NCI-H226 (cell line): Measurements from ENCODE around the gene MAML2.

Experiments used
- DNase-seq: peaks from one replicate; pipeline ENCODE4 v3.0.0-alpha.2; 2015

MAML2 gene

DNA sequence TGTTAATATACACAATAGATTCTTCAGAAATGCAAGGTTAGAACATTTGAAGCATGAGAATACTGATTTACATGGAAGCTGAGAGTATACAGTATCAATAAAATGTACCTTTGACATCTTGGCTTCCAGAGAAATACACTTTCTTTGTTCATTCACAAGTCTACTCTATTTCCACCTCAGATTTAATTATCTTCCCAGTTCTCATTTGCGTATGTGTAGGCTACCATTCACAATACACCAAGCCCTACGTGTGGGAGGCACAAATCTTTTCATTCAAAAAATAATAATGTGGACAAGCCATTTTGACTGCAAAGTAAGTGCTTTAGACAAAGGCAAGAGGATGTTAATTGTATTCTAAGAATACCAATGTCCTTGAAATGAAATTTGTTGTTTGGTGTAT is 286.4 kb downstream of the MAML2 start:
- no peak for DNase-seq

- DNase-seq, result peak; percentile 66
These were observed 287.1 kb downstream of the MAML2 start for GRCh38 chr11:96055706-96056387.

DNA sequence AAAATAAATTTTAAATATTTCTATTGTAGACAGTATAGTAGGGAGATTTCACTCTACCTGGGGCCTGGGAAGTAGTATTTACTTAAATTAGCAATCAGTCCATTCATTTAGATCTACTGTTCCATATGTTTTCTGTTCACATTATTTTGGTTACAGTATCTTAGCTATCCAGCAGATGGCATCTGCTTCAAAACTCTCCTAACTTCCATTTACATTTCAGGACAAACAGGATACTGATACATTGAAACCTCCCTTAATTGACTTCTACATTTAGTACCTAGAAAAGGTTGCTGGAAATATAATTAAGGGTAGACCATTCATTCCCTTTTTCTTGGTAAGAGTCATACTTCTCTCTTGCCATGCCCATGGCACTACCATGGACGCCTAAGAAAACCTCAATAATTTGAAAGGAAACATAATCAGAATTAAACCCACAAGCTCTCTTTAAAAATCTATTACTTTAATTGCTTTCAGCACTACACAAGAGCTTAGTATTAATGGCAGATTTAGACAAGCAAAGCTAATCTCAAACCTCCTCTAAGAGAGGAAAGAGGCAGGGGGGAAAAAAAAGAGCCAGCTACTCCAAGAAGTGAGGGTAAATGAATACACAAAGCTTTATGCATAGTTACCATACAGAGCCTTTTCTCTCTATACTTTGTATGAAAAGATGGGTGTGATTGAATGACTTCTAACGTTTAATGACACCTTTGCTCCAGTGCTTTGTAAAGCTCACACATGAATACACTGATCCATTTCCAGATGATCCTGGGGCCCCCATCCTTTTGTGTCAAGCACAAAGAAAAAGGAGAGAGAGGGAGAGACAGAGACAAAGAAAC is 287.9 kb downstream of the MAML2 start:
- no peak for DNase-seq

- DNase-seq, result peak; percentile 47
These were observed 289.9 kb downstream of the MAML2 start for GRCh38 chr11:96052921-96053651.

DNA sequence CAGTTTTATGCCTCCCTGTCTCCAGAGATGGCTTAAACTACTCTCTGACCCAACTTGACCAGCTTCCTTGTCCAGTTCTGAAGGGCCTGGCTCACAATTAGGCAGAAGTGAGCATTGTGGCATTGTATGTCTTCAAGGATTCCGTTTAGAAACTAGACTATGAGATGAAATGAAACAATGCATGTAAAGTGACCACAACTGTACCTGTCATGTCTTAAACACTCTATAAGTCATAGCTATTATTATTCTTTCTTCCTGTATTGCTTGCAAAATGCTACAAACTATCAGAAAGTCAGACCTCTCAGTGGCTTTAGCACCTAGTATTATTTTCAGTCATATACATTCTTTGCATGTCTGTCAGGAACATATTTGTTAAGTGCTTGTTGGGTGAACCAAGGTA is 291.2 kb downstream of the MAML2 start:
- DNase-seq, result no peak

DNA sequence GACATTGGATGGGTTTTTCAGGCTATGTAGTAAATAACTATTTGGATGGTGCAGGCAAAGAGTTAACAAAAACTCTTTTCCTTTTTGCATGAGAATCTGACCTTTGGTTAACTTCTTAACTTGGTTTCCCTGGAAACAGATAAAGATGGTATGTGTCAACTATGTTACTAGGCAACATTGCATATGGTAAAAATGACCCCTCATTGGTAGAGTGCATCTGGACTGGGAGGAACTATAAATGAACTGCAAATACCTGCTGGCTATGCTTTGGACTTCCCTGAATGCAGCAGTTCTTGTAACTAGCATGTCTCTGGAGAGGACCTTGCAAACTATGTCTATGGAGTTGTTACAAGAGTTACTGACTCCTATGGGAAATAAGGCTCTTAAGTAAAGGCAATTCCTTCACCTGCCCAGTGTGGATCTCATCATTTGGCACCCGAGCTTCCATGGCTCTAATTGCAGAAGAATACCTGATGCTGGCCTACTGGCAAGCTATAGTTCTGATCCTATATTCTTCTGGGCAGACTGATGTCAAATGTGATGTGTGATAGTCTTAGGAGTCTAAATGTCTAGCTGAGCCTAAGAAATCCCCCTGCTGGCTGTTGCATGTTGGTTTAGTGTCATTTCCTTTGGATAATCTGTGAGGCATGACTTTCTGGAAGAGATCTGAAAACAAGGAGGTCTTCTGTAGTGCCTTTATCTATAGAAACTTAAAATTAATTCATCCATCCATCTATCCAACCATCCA is 292.4 kb downstream of the MAML2 start:
- DNase-seq, result peak; percentile 80

GRCh38 chr11:96049426-96049825 is 293.6 kb downstream of the MAML2 start:
- peak; percentile 44 for DNase-seq

DNA sequence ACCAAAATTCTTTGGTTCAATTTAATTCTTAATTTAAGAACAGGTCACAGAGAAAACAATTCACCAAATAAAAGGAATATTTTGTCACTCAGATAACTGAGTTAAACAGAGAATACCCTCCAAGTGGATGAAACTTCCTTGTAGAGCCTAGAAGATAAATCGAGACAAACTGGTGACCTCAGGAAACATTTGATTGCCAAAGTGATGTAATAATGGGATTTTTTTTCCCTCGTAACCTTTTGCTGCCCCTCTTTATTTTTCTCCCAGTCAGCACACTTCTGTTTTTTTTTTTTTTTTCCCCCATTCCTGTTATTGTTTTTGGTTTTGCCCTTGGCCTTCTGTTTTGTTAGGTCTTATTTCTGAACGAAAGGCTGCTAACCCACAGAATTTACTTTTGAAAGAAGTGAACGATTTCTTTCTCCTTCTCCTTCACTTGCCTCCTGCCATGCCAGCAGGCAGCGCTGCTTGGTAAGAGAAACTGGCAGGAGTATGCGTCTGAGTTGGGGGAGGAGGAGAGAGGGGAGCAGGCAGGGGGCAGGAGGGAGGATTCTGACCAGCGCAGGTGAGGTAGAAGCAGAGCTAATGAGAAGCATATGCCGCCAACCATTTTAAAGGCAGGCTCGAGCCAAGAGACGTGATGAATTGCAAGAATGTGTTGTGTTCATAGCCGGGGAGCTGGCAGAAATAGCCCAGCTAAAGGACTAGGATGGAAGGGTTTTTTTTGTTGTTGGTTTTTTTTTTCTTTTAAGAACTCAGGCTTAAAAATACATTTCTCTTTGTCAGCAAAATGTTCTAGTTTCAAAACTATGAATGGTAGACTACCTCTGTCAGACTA is 297.2 kb downstream of the MAML2 start:
- DNase-seq, result peak; percentile 31

- DNase-seq, result no peak
These were observed 298.2 kb downstream of the MAML2 start for GRCh38 chr11:96044747-96045146.

GRCh38 chr11:96044311-96044710 is 298.7 kb downstream of the MAML2 start:
- no peak for DNase-seq

- no peak for DNase-seq
These were observed 299.7 kb downstream of the MAML2 start for GRCh38 chr11:96043291-96043690.

GRCh38 chr11:96038046-96038445 is 304.9 kb downstream of the MAML2 start:
- no peak for DNase-seq

- no peak for DNase-seq
These were observed 305.5 kb downstream of the MAML2 start for GRCh38 chr11:96037405-96037949.

DNA sequence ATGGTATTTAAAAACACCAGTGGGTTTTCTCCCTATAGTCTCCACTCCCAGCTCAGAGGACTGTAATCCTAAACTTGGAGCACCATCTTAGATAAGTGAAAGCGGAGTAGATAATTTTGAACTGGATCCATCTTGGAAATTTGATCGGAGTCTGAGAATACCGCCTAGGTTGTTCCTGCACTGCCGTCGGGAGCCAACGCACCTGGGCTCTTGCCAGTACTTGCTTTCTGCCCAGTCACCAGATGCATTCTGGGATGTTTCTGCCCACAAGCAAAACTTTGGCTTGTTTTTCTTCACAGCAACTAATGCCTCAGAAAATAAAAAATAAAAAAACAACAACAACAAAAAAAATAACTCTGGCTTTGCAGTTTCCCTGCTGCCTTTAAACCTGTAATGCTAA is 306.1 kb downstream of the MAML2 start:
- no peak for DNase-seq

GRCh38 chr11:96035740-96036078 is 307.3 kb downstream of the MAML2 start:
- no peak for DNase-seq

DNA sequence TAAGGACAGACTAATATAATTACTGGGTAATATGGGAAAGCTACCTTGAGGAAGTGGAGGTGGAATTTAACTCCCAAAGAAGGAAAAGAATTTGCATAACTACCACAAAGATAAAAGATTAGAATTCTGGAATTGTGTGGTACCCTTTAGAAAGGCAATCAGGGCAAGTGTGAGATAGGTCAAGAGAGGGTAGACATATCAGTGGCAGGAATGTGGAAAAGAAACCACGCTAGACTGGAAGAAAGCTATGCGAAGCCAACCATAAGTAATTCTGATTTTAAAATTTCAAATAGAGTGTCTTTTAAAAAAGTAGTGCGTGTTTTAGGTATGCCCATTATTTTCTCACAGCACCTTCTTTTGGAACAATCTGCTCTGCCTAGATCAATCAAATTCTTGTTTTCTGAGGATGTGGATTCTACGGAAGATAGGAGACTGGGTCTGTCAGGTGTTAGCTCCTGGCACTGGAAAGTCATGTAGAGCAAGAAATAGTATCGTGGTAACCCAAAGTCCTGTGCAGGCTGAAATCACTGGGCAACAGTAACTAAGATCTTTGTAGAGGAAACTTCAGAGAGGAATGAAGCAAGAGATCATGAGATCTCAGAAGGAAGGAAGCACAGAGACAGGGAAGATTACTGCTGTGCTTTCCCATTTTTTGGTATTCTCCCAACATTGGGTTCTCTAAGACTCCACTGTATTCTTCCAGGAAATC is 307.8 kb downstream of the MAML2 start:
- peak; percentile 47 for DNase-seq

- no peak for DNase-seq
These were observed 309.4 kb downstream of the MAML2 start for GRCh38 chr11:96033599-96033998.

GRCh38 chr11:96033095-96033494 is 309.9 kb downstream of the MAML2 start:
- peak; percentile 86 for DNase-seq

GRCh38 chr11:96028746-96029145 is 314.2 kb downstream of the MAML2 start:
- DNase-seq, result no peak

- DNase-seq, result no peak
These were observed 316.0 kb downstream of the MAML2 start for GRCh38 chr11:96027021-96027420.

DNA sequence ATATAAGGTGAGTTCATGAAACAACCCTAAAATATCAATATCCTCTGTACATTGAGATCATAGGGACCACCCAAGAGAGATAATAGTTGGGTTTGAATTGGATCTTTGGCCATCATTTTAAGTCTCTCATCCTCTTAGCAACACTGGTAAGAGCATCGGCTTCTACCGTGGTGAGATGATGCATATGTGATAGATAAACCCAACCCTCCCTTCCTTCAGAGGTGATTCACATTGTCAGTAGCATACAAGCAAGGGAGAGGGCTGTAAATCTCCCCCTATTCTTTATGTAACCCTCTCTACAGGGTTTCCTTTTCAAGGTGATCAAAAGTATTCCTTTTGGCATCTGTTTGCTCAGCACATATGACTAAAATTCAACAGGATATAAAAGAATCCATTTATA is 316.7 kb downstream of the MAML2 start:
- no peak for DNase-seq
